Activated CD4-positive, alpha-beta T cell treated with anti-CD3 and anti-CD28 coated beads, Interleukin-2, Interleukin-6, amounts not matched to agents 100 ng/mL and 50 ng/mL, durations not matched to agents 16 hours and 8 hours (primary cell): Measurements from ENCODE around the gene AFAP1.

Source experiments
- DNase-seq: peaks from one replicate; pipeline ENCODE4 v3.0.0-alpha.2; 2020

The AFAP1 gene

DNA sequence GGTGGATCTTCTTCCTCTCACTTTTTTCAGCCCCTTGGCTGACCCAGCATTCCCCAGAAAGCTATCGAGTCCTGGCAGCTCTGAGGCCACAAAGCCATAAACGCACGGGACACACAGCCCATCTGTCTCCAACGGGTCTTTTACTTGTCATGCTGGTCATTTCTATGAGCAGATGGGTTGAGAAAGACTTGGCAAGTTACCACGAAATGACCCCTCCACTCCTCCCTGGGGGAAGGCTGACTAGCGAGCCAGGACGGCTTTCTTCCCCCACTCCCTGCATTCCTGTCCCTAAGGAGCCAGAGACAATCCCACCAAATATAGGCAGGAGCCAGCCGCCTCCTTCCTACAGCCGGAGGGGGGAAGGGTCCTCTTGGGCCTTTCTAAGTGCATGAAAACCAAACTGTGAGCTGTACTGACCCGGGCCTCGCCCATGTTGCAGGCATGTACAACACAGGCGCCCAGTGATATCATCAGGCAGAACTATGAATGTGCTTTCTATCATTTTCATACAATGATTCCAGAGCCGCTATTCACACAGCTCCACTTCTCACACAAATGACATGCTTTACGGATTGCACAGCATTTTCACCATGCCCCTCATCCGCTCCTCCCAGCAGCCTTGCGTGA lies 28.6 kb downstream of the AFAP1 start:
- DNase-seq, result no peak

DNA sequence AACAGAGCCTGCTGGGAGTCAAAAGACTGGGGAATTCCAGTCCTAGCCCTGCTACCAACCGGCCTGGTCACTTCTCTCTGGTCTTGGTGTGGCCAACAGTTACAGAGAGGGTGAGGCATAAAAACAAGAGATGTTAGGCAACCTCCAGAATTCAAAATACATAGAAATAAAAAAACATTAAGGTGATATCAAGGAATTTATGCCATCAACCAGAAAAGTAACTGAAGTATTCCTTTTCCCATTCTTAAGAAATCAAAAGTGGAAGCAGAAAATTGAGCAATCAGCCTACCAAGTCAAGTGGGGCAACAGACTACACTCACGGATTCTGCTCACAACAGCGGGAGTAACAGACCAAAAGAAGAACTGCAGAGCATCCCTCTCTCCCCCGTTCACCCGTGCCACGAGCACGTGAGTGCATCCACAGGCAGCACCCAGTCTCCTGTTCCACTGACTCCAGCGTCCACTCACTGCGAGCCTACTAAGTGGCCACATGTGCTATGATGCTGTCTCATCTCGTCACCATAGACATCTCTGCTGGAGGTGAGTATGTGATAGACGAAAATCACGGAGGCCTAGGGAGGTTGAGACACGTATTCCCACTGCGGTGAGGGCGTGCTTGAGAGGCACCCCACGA lies 29.3 kb downstream of the AFAP1 start:
- no peak for DNase-seq

DNA sequence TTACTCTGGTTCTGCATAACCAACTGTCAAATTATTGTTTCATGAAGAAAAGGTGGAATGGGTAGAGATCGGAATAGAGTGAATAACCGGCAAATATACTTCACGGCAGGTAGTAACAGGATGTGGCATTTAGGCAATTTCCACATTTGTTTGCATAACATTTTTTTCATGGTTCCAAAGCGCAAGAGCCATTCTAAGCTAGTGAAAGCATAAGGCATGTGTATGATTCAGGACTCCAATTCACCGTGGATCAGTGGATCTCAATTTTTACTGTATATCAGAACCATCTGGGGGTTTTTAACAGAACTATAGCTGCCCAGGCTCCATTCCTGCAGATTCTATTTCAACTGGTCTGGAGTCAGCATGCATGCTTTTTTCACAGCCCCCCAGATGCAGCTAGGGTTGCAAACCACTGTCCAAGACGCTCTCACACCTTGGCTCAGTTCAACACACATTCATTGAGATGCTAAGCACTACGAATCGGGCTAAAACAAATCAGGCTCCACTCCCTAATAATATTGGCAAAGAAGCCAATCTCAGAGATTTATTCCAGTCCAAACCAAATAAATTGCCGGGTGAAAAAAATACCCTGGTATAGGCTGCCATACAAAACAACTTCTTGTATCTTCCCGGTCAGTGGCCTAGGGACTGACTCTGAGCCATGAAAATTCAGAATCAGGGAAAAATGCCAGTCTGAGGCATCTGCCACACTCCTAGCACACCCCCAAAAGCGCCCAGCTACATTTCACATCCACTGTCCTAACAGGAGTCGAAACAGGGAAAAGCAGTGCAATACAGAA lies 30.0 kb downstream of the AFAP1 start:
- no peak for DNase-seq

DNA sequence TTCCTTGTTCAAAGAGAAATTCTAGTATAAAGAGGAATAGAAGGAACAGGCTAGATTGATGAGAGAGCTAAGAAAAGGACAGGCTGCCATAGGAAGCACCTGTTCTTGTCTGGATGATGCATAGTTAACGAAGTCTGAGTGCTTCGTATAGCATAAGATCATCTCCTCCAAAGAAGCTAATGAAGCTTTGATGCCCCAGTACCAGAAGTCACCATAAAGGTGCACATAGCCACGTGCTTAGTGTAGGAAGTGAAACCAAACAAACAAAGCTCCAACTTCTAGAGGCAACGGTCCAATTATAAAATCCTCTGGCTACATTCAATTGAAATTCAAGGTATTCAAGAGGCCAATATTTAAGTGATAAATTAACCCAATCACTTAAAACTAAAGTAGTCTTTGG lies 31.0 kb downstream of the AFAP1 start:
- no peak for DNase-seq

DNA sequence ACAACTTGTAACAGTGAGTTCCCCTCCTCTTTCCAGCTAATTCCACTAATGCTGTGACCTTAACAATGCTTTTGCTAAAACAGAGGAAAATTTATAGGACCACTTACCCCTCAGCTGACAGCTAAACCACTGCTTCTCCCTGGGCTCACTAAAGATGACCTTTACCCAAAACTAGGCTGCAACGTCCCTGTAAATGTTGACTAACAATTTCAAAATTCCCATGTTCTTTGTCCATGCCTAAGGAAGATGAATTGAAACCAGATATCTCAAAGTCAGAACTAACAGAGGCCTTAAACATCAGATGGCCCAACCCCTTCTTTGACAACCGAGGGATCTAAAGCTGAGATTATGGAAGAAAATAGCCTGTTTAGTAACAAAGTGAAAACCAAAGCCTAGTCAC lies 32.5 kb downstream of the AFAP1 start:
- DNase-seq, result no peak

DNA sequence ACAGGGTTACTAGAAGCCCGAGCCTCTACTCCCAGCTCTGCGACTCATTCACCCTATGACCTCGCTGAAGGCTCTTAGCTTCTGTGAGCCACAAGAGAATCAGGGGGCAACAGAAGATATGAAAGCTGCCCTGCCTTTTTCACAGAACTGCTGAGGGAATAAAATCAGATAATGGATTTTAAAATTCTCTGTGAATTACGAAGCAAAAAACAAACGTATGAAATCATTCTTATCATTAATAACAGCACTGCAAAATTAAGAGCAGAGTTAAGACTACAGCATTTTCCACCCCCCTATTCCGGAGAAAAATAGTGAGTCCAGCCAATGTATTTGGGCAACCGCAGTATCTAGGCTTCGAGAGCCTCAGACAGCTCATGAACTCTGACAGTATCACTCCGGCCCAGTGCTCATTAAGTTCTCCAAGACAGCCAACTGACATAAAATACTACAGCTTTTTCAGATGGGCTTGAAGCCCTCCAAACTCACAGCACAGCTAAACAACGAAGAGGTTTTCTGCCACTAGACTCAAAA lies 33.4 kb downstream of the AFAP1 start:
- no peak for DNase-seq

DNA sequence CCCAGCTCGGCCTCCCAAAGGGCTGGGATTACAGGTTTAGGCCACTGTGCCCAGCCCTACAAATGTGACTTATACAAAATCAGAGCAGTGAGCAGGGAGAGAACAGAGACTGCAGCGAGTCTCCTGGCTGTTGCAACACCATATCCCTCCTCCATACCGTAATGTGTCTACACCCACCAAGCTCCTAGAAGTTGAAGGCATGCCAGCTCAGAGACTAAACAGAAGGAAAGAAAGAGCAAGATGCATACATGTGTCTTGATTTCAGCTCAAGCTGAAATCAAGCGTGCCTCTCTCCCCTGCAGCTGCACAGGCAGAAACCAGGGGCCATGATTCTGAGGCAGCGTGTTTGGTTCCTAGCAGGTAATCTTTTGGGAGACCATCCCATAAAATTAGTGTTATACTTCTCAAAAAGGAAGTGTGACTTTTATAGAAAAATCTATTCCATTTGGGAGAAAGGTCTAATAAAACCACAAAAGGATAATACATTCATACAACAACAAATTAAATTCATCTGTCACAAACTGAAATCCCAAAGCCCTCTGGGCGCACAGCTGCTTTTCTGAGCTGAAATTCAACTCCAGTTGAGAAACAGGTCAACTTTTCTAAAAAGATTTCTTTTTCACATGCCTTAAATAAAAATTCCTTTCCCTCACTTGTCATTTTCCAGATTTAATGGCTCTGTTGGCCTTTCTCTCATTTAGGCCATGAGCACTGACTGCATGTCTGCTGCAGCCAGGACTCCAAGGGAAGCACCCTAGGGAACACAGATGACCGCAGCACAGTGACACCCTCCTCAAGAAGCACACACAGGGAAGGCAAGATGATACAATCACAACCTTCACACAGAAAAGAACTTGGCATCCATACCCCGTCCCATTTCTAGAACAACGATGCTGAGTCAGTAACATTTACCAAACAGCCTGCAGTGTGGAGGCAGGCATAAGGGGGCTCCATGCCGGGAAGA lies 34.4 kb downstream of the AFAP1 start:
- no peak for DNase-seq

DNA sequence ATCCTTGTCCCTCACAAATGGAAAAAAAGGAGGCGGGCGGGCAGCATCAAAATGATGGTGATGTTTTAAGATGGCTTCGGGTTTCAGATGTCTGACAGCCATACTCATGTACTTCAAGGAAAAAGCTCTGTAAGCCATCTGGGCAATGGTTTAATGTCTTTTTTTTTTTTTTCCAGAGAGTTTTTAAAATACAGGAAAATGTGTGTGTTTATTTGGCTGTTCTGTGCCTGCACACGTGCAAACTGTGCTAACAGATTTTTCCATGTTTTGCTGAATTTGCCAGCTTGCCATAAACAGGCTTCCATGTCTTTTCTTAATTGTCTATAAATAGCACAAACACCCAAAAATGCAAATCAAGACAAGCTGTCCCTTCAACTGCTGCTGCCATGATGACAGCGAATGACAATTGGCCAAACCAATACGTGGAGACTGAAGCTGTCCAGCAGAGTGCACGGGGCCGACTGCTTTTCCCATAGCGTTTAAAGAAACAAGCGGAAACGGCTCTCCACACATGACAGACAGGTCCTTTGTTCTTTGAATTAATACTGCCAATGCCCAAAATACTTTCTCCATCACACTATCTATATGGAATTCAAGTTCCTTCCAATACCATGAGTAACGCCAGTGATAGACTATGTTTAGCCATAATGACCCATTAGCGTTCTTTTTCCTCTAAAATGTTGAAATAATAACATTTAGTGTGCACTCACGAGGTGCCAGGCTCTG lies 35.7 kb downstream of the AFAP1 start:
- no peak for DNase-seq

DNA sequence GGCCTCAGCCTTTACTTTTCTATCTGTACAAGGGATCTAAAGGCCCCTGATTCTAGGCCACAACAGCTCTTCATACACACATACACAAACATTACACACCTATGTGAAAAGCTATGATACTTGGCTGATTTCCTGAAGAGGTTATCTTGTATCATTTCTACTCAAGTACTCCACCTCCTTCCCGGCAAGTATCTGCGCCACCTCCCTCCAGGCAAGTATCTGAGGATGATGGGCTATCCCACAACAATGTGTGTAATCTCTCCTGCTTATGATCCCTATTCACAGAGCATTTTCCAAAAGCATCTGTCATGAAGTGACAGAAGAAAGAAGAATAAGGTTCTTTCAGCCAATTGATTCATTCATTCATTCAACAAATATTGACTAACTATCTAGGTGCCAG lies 36.8 kb downstream of the AFAP1 start:
- no peak for DNase-seq

DNA sequence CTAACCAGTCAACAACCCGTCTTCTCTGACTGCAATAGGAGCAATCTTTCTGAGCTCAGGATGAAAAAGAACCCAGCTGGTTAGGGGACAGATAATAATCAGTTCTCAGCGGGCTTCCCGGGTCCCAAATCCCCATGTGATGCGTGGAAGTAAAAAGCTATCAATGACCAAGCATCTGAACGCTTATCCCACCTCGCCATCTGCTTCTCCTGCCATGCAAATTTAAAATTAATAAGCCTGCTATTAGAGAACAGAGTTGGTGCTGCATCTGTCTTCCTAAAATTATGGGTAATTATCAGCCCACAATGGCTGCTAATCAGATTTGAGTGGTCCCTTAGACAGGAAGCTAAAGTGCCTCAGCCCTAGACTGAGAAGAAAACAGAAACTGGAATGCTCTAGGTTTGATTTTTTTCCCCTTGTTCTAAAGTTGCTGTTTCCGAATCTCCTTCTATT lies 37.5 kb downstream of the AFAP1 start:
- DNase-seq, result no peak

DNA sequence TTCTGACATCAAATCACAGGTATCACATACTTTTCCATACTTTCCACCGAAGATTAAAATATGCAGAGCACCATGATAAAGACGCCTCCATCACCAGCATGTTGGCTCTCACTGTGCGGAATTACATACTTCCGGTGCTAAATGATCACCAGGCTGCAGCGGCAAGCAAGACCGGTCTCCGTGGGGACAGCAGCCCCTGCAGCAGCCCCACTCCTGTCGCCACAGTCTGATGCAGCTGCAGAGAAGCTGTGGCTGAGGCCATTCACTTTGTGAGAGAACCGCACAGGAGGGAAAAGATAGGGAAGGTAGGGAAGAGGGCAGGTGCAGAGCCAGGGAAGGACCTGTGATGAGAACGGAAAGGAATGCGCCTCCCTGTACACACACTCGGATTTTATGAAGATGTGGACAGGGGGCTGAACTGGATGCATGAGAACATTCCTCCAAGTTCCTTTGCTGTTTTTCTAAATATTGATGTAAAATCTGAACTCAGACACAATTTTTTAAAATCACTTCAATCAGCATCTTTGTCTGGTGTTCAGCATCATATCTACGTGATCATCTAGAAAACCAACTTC lies 38.3 kb downstream of the AFAP1 start:
- no peak for DNase-seq

DNA sequence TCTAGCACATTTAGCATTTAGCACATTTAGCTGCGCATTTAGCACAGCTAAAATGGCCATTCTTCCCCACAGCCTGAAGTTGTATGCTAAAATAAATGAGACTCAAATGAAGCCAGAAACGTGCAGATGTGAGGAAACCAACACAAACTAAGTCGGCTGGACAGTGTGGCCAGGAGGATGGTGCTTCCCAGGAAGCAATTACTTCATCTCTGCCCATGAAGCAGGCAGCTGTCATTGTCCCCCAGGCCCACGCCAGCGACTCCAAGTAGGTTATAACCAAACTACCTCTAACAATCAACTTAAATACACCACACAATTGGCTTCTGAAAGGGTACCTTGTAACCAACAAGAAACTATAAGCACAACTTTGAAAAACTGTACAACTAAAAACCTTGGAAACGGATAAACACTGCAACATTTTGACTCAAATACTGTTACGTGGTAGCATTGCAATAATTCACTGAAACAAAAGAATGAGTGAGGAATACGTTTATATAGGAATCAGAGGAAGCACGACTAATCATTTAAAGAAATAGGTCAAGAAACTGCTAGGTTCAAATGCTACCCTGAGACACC lies 39.2 kb downstream of the AFAP1 start:
- DNase-seq, result no peak

DNA sequence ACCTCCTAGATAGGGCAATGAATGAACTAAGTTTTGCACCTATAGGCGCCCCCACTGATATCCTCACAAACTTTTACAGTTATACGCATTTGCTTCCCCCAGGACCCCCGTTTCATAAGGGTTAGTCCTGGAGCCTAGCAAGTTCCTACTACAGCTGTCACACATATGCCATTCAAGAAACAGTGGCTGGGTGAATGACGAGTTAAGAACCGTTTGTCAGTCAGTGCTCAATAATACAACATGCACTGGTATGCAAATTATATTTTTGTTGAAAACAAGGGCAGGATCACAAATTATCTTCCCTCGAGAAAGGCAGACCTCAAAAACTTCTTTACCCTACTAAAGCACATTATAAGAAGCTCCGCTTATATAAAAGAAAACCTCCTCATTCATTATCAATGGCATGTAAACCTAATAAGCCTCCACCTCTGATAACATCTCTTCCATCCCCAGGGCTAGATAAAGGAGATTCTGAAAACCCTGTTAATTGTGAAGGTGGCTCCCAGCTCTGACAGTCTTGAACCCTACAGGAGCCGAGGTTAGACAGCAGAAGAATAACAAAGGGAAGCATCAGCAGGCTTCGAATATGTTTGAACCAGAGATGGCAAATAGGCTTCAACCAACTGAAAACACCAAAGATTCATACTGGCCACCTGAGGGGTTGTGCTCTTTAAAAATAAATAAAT lies 40.3 kb downstream of the AFAP1 start:
- no peak for DNase-seq

DNA sequence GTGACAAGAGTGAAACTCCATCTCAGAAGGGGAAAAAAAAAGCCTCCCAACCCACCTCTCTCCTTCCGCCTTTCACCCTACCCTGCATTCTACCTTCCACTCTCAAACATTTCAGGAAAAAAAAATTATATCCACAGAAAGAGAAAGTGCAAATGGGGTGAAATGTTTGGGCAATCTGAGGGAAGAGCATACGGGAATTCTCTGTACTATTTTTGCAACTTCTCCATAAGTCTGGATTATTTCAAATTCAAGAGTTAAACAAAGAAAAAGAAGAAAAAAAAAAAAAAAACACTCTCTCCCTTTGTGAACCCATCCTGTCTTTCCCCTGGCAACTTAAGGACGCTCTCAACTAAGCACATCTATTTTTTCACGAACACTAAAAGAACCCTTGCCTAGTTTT lies 41.3 kb downstream of the AFAP1 start:
- DNase-seq, result no peak

DNA sequence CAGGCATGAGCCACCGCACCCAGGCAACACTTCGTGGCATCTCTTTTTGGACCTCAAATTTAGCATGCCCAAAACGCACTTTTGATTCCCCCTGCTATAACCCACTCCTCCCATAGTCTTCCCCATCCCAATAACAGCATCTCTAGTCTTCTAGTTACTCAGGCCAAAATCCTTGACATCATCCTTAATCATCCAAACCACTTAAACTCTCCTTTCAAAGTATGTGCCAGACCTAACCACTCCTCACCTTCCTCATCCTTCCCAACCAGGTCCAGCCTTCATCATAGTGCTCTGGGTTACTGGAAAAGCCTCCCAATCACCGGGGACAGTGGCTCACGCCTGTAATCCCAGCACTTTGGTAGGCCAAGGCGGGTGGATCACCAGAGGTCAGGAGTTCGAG lies 41.9 kb downstream of the AFAP1 start:
- no peak for DNase-seq

DNA sequence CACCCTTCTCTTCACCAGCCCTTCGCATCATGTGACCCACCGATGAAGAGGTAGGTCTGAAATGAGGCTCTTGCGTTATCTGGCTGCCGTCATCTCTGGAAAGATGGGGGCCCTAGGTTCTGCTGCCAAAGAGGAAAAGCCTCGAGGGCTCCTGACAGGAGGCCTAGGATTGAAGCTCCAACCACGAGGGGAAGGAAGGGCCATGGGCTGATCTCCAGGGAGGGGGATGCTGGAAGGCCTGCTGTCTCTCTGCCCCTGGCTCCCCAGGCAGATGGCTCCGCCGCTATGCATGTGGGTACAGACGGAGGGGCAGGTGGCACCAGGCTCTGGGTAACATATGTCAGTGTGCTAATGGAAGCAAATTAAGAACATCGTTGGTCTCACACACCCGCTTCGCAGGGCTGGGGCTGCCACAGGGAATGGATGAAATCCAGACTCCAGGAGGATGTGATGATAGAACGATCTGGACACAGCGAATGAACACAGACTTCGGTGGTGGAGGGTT lies 44.9 kb downstream of the AFAP1 start:
- no peak for DNase-seq

DNA sequence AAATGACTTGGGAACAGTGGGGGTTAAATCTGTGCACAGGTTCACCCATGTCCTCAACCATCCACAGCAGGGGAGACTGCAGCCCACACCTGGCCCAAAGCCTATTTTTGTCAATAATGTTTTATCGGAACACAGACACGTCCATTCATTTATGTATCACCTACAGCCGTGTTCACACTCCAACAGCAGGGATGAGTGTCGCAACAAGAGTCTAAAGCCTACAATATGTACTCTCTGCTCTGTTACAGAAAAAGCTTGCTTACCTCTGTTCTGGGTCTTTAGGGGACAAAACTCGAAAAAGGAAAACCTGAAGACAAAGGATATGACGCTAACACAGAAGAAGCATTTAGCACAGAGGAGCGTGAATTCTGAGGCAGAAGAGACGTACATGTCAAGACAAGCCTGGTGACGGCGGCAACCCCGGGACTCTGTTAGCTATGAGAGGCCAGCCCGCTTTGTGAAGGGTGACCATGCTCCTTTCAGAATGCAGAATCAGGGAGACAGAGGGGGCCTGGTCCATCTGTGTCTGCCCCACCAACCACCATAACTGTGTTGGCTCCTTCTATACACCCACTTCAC lies 45.5 kb downstream of the AFAP1 start:
- DNase-seq, result no peak

DNA sequence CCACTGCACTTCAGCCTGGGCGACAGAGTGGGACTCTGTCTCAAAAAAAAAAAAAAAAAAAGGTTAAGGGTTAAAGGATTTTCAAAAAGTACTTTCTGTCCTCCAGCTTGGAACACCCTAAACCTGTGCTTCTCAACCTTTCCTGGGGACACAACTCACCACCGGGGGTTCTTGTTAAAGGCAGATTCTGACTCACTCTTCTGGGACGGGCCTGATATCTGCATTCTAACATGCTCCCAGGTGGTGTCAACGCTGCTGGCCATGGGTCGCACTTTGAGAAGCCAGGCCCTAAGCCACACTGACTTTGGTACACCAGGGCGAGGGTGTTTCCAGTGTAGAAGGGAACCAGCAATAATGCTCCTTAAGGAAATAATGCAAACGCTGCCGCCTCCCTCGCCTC lies 46.1 kb downstream of the AFAP1 start:
- no peak for DNase-seq

DNA sequence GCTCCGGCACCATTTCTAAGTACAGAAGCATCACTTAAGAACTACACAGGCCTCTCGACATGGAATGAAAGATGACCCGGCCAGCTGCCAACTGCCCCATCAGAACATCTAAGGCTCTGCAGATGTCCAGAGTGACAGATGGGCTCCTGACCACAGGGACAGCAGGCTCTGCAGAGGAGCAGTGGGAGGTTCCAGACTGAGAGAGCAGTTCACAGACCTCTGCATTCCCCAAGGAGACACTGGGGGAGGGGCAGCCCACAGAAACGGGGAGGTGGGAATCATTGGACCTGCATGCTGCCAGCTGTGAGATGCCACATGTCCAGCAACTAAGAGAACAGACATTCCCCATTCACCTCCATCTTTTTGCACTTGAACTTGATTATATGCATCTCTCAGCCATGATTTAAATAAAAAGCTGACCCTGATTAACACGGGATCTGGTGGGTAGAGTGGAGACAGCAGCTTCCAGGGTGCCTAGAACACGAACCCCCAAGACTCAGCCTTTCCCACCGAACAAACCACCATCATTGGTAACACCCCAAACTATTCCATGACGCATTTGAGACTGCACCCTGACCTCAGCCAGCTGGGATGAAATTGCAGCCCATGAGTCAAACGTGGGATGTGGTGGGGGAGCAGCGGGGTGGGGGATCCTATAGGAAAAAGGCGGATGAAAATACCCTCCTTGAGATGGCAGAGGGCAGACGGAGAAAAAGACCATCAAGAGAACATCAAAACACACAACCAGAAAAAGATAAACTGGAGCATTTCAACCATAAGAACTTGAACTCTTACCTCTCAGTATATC lies 47.2 kb downstream of the AFAP1 start:
- DNase-seq, result no peak
